ENCODE measurements around the gene DHX15. TPM values are rescaled to one million over a fixed set of nuclear protein-coding genes. Genes with fewer than 3 reads are reported as not detected.

The DHX15 gene
- total and polyA plus RNA-seq, 11 donors, result 24.0 to 67.8 (median 55.3) TPM

GRCh38 chr4:24614881-24615280 lies 30.5 kb upstream of the DHX15 start:
- Histone ChIP-seq H3K9me3 (peaks cover 0 to 11% (median under 1%) of the 10 kb centered on the region in 12 donors), H3K27ac (no peak overlapping the region), H3K27me3 (no peaks in the 10 kb centered on the region), H3K4me1 (no peaks in the 10 kb centered on the region), H3K36me3 (no peaks in the 10 kb centered on the region), H3K4me3 (no peak overlapping the region)
- TF ChIP-seq CTCF (IDR thresholded peaks at IDR 0.05) (no peak), POLR2A (IDR thresholded peaks at IDR 0.05) (no peak)
- intact Hi-C loops (cut with DNase I), result loop anchor here in 1 of 10 donors (5.0 kb wide), 1 partner anchor 102 kb away; no protein-coding TSS in a partner anchor
- DNase-seq (no peak), ATAC-seq (no peak)
- WGBS, 4 donors, result 81 to 88% (median 85%) methylated on average over 3 of the region's 3 CpGs

GRCh38 chr4:24613502-24613901 lies 29.1 kb upstream of the DHX15 start:
- H3K27ac ChIP-seq, result no peak overlapping the region
- intact Hi-C loops (cut with DNase I), result no loop called here
- H3K9me3 ChIP-seq, result no peaks in the 10 kb centered on the region
- no peaks in the 10 kb centered on the region for H3K27me3 ChIP-seq
- WGBS, 4 donors, result 69 to 92% (median 84%) methylated on average over 3 of the region's 3 CpGs
- TF ChIP-seq CTCF (IDR thresholded peaks at IDR 0.05) (no peak), POLR2A (IDR thresholded peaks at IDR 0.05) (no peak)
- DNase-seq (no peak), ATAC-seq (no peak)
- no peaks in the 10 kb centered on the region for H3K36me3 ChIP-seq
- H3K4me1 ChIP-seq, result no peaks in the 10 kb centered on the region
- H3K4me3 ChIP-seq, result no peak overlapping the region

- no peaks in the 10 kb centered on the region for H3K27me3 ChIP-seq
- H3K4me1 ChIP-seq, result peaks cover 0 to 3% (median 0%) of the 10 kb centered on the region in 12 donors
- intact Hi-C loops (cut with DNase I), result no loop called here
- TF ChIP-seq CTCF (IDR thresholded peaks at IDR 0.05), result no peak
- no peak for TF ChIP-seq POLR2A (IDR thresholded peaks at IDR 0.05)
- ATAC-seq, result peak in 2 of 4 donors; percentile 39 to 49
- DNase-seq, result no peak
- no peak overlapping the region for H3K27ac ChIP-seq
- 81 to 92% (median 84%) methylated on average over 11 of the region's 11 CpGs for WGBS, 4 donors
- no peaks in the 10 kb centered on the region for H3K9me3 ChIP-seq
- H3K4me3 ChIP-seq, result no peak overlapping the region
- no peaks in the 10 kb centered on the region for H3K36me3 ChIP-seq
These were observed 27.2 kb upstream of the DHX15 start for GRCh38 chr4:24611575-24611974.

DNA sequence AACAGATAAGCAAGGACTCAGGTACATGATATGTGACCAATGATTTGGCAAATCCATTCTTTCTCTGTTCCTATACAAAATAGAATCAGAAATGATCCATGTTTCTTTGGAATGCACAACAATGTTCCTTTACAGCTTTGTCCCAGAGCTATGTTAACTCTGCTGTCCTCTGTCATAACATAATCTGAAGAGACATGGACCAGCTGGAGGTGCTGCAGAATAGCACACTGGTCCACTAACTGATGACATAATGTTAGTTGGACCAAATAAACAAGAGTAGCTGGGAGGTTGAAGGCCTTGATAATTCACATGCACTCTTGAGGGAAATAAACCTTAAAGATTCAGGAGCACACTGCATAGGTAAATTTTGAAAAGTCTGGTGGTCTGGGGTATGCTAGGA lies 23.0 kb upstream of the DHX15 start:
- no peak for DNase-seq
- Histone ChIP-seq H3K4me3 (no peak overlapping the region), H3K36me3 (no peaks in the 10 kb centered on the region), H3K27ac (no peak overlapping the region), H3K9me3 (no peaks in the 10 kb centered on the region), H3K27me3 (no peaks in the 10 kb centered on the region), H3K4me1 (peaks cover 0 to 3% (median 0%) of the 10 kb centered on the region in 12 donors)
- intact Hi-C loops (cut with DNase I), result no loop called here
- ATAC-seq, result peak in 3 of 4 donors; percentile 60 to 78 (median 72)
- TF ChIP-seq CTCF (IDR thresholded peaks at IDR 0.05) (peak in 1 of 12 donors; percentile 7), POLR2A (IDR thresholded peaks at IDR 0.05) (no peak)
